Right lung (tissue), 10 donors: ENCODE data around the gene ZNF330. TPM values are rescaled to one million over a fixed set of nuclear protein-coding genes. Genes with fewer than 3 reads are reported as not detected.
"Not testable (repeated sequence)": the region's sequence is repeated elsewhere in the genome, so short reads cannot be mapped to it uniquely, and the experiment has no call there.

Source experiments
- DNase-seq, 2 donors: peaks; one replicate each; pipeline ENCODE4 v3.0.0-alpha.2; 2013
- long read RNA-seq, 8 donors: transcript quantifications; one replicate each; lab custom pipeline, GENCODE V29; 2026
- polyA plus RNA-seq, 5 donors: library from polyadenylated mRNA; unstranded; fragments of 120-200 nt; gene quantifications; one replicate each; pipeline versions ENCODE4 v1.2.1 to v1.2.3, GENCODE V29; 2013; ENCODE audit warnings: inconsistent platforms in 1 of 5, low replicate concordance in 1 of 5; ENCODE audit not compliant: insufficient read length in 5 of 5, insufficient read depth in 1 of 5

The ZNF330 gene
- polyA plus RNA-seq: 10 to 100 TPM; 45.7 to 60.6 (median 58.2) TPM
- long read RNA-seq, donor 1, partial matches to known transcripts: 0 of 2 reads
- long read RNA-seq, donor 1, other reads (novel, unspliced or antisense): 0 of 2 reads
- long read RNA-seq, donor 2, partial matches to known transcripts: 0 of 9 reads
- long read RNA-seq, donor 2, other reads (novel, unspliced or antisense): 8 of 9 reads
- long read RNA-seq, donor 3, partial matches to known transcripts: 0 of 12 reads
- long read RNA-seq, donor 3, other reads (novel, unspliced or antisense): 11 of 12 reads
- long read RNA-seq, donor 4, partial matches to known transcripts: 0 of 5 reads
- long read RNA-seq, donor 4, other reads (novel, unspliced or antisense): 5 of 5 reads
- long read RNA-seq, donor 5, partial matches to known transcripts: 0 of 9 reads
- long read RNA-seq, donor 5, other reads (novel, unspliced or antisense): 8 of 9 reads
- long read RNA-seq, donor 6, partial matches to known transcripts: 0 of 11 reads
- long read RNA-seq, donor 6, other reads (novel, unspliced or antisense): 8 of 11 reads
- long read RNA-seq, donor 7, partial matches to known transcripts: 0 of 5 reads
- long read RNA-seq, donor 7, other reads (novel, unspliced or antisense): 5 of 5 reads
- long read RNA-seq, donor 8, partial matches to known transcripts: 0 of 6 reads
- long read RNA-seq, donor 8, other reads (novel, unspliced or antisense): 5 of 6 reads

GRCh38 chr4:141220691-141221659 is at the start of gene ZNF330:
TSS of gene ZNF330 (plus strand) at chr4:141220895. CDS start at chr4:141222372, 1,477 bp downstream.
- DNase-seq: peak; percentile 86 to 90

- DNase-seq: no peak
Observed at GRCh38 chr4:141174457-141174856, 46.2 kb upstream of the ZNF330 start.

GRCh38 chr4:141177171-141177570 is 43.5 kb upstream of the ZNF330 start:
- DNase-seq: no peak

DNA sequence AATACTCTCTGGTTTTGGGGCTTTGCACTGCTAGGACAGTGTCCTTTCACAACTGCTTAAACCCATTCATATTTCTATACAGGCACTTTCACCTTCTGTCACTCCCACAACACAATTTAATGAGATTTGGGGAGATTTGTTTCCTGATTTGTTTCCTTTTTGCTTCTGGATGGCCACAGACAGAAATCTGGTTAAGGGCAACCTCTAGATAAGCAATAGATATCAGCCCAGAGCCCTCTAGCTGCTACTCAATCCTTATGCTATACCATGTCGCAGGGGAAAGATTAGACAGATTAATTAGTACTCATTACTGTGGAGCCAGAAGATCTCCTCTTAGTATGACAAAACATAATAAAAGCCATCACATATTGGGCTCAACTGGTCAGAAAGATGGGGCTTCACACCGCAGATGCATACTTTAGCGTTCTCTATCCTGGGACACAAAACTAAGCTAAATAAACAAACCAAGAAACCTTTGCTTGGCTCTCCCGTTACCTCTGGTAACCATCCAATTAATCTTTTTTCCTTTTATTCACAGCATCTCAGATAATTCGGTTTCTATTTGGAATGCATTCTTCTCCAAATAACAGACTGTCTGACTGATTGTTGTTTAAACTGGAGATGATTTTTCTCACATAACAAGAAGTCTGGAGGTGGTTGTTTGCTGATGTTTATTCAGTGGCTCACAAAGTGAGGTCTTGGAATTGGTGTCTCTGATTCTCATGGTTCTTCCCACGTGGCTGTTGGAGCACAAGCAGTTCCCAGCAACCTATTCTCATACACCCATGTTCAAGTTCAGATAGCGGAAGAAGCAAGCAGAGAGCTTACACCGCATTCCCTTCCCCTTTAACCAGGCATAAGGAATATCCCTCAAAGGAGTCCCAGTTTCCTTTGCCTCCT is 41.0 kb upstream of the ZNF330 start:
- DNase-seq: no peak

DNA sequence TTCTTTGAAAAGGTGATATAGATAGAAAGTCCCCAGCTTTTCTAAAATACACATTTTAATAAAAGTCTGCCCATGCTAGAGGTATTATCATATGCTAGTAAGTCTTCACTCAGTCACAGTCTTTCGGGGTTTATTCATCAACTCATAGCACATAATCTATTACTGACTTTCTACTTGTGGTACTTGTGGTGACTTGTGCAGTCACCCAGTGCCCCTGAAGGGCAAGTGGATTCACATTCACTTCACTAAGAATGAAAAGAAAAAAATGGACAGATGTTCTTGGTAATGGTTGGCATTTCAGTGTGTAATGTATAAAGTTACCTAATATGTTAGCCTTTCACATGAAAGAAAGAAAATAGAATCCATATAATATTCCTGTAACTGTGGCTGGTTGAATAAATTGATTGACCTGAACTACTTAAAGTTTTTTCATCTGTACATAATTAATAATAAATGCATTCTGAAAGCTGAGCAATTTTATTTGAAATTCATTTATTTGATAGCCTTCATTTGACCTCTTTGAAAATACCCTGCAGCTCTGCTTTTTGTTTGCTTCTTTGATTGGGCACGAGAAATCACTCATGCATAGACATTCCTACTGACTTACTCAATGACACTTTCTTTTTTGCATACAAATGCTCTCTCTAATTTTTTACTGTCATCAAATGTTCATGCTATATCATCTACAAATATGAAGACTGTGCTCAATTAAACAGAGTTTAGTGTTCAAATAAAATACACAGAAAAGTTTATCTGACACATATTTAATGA is 39.5 kb upstream of the ZNF330 start:
- no peak for DNase-seq

GRCh38 chr4:141183491-141183890 is 37.2 kb upstream of the ZNF330 start:
- DNase-seq: not testable (repeated sequence)

- DNase-seq: no peak
Observed at GRCh38 chr4:141192564-141192963, 28.1 kb upstream of the ZNF330 start.

- DNase-seq: no peak
Observed at GRCh38 chr4:141193516-141194034, 27.1 kb upstream of the ZNF330 start.

GRCh38 chr4:141195095-141195707 is 25.5 kb upstream of the ZNF330 start:
- no peak for DNase-seq

- DNase-seq: no peak
Observed at GRCh38 chr4:141196227-141196933, 24.3 kb upstream of the ZNF330 start.

- DNase-seq: no peak
Observed at GRCh38 chr4:141207961-141208360, 12.7 kb upstream of the ZNF330 start.

GRCh38 chr4:141210168-141210567 is 10.5 kb upstream of the ZNF330 start:
- DNase-seq: peak; percentile 9 to 20

DNA sequence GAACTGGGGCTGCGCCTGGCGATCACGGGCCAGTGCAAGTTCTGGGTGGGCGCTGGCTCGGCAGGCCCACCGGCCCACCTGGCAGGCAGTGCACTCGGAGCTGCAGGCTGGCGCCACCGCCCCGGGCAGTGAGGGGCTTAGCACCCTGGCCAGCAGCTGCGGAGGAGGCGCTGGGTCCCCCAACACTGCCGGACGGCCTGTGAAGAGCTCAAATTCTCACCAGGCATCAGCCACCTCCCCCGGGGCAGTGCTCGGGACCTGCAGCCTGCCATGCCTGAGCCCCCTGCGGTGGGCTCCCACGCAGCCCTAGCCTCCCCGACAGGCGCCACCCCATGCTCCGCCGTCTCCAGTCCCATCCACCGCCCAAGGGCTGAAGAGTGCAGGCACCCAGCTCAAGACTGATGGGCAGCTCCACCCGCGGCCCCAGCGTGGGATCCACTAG is 7.1 kb upstream of the ZNF330 start:
- no peak for DNase-seq

DNA sequence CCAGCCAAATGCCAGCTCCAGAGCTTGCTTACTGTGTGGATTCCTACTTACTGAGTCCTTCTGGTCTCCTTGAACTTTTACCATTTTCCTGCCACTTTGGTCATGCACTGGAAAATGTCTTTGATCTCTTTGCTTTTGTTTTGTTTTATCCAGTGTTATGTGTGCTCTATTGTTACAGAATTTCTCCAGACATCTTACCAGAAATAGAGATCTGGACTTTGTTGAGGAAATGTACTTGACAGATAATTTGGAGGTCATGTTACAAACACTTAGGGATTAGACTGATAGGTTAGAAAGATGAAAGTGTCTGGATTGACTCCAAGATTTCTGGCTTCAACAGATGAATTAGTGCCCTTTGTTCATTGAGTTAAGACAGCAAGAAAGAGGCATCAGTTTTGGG is 5.7 kb upstream of the ZNF330 start:
- DNase-seq: no peak

- DNase-seq: no peak
Observed at GRCh38 chr4:141216002-141216761, 4.5 kb upstream of the ZNF330 start.

GRCh38 chr4:141220271-141220670 is 424 bp upstream of the ZNF330 start:
- no peak for DNase-seq

- no peak for DNase-seq
Observed at GRCh38 chr4:141223418-141223817, 2.7 kb downstream of the ZNF330 start.

DNA sequence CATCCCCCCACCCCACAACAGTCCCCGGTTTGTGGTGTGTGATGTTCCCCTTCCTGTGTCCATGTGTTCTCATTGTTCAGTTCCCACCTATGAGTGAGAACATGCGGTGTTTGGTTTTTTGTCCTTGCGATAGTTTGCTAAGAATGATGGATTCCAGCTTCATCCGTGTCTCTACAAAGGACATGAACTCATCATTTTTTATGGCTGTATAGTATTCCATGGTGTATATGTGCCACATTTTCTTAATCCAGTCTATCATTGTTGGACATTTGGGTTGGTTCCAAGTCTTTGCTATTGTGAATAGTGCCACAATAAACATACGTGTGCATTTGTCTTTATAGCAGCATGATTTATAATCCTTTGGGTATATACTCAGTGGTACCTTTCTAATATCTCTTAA is 6.6 kb downstream of the ZNF330 start:
- DNase-seq: not testable (repeated sequence)
